DOHH2 (cell line): Measurements from ENCODE around the gene TMEM139.

Experiments
- CTCF ChIP-seq: fragments of 200-600 bp; sonication (generic); IDR thresholded peaks from one replicate; pipeline ENCODE4 v1.5.1; 2014; ENCODE audit warnings: antibody characterized with exemption, mild to moderate bottlenecking, low read depth, low read length; ENCODE audit not compliant: poor library complexity, severe bottlenecking
- EZH2phosphoT487 ChIP-seq: fragments of 200-600 bp; sonication (generic); IDR thresholded peaks from 2 replicates; pipeline ENCODE4 v1.6.1; 2017; ENCODE audit warnings: borderline replicate concordance, mild to moderate bottlenecking, antibody characterized with exemption, low read length, moderate library complexity, mixed read lengths

DNA sequence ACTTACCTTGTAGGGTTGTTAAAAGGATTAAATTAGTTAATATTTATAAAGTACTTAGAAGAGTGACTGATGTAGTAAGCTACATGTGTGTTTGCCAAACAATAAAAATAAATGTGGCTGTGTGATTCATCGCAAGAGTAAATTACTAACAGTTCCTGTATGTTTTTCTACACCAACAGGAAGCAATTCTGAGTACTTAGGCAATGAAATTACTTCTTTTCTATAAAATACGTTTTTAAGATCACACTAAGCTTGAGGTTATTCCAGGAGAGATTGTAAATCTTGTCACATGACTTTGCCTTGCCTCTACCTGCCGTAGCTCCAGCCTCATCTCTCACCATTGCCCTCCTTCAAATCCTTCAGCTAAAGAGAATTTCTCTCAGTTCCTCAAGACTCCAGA is 39.6 kb upstream of the TMEM139 start:
- no peak for TF ChIP-seq CTCF
- no peak for TF ChIP-seq EZH2phosphoT487
